Activated CD8-positive, alpha-beta memory T cell treated with anti-CD3 and anti-CD28 coated beads, Interleukin-2, amount 10 ng/mL, durations not matched to agents 7 days and 5 days (primary cell): ENCODE measurements around the gene ACSM2A. TPM values are rescaled to one million over a fixed set of nuclear protein-coding genes. Genes with fewer than 3 reads are reported as not detected.
"Not testable (repeated sequence)": the region's sequence is repeated elsewhere in the genome, so short reads cannot be mapped to it uniquely, and the experiment has no call there.

Experiments
- ATAC-seq: fragments of 150-1000 bp; cut with Tn5 transposase; one replicate; pipeline ENCODE4 v1.10.0; 2021; ENCODE audit warnings: moderate library complexity
- CTCF ChIA-PET: fragments of 350-600 bp; sonication (Branson Sonifier 250); formaldehyde crosslinking; loops from one replicate; lab custom pipeline; 2021; ENCODE audit warnings: antibody characterized with exemption; lab: Charles Lee
- DNase-seq: peaks from one replicate; pipeline ENCODE4 v3.0.0-alpha.2; 2020
- H3K27ac Mint-ChIP-seq: one replicate; pipeline ENCODE4 v1.8.0; 2021; ENCODE audit warnings: mild to moderate bottlenecking, mixed read lengths
- H3K27me3 Mint-ChIP-seq: one replicate; pipeline ENCODE4 v1.8.0; 2021; ENCODE audit warnings: mixed read lengths
- H3K36me3 Mint-ChIP-seq: one replicate; pipeline ENCODE4 v1.8.0; 2021; ENCODE audit warnings: mild to moderate bottlenecking, mixed read lengths
- H3K4me1 Mint-ChIP-seq: one replicate; pipeline ENCODE4 v1.8.0; 2021; ENCODE audit warnings: mixed read lengths
- H3K4me3 Mint-ChIP-seq: one replicate; pipeline ENCODE4 v1.8.0; 2021; ENCODE audit warnings: mild to moderate bottlenecking, moderate library complexity, mixed read lengths
- H3K9me3 Mint-ChIP-seq: one replicate; pipeline ENCODE4 v1.8.0; 2022; ENCODE audit warnings: low read depth, mixed read lengths
- total RNA-seq, 2 experiments: library from RNA; stranded (reverse); gene quantifications; one replicate each; pipeline ENCODE4 v1.2.3, GENCODE V29; 2021

The ACSM2A gene
- total RNA-seq, 2 experiments from 2014 or later = 0.26 TPM; not detected in 1

GRCh38 chr16:20430480-20430879 is 20.8 kb upstream of the ACSM2A start:
- H3K4me1 Mint-ChIP-seq, H3K4me3 Mint-ChIP-seq, H3K27ac Mint-ChIP-seq, ATAC-seq, H3K27me3 Mint-ChIP-seq, DNase-seq, H3K36me3 Mint-ChIP-seq, CTCF ChIA-PET, H3K9me3 Mint-ChIP-seq: not testable (repeated sequence)

GRCh38 chr16:20430948-20431347 is 20.4 kb upstream of the ACSM2A start:
- H3K36me3 Mint-ChIP-seq = no peaks in the 10 kb centered on the region
- peaks cover 2% of the 10 kb centered on the region for H3K27me3 Mint-ChIP-seq
- no peaks in the 10 kb centered on the region for H3K9me3 Mint-ChIP-seq
- H3K4me3 Mint-ChIP-seq = no peak overlapping the region
- no peaks in the 10 kb centered on the region for H3K4me1 Mint-ChIP-seq
- CTCF ChIA-PET = no interaction called here
- DNase-seq (no peak), ATAC-seq (no peak)
- no peak overlapping the region for H3K27ac Mint-ChIP-seq

- not testable (repeated sequence) for H3K4me3 Mint-ChIP-seq
Observed at GRCh38 chr16:20438950-20439349, 12.4 kb upstream of the ACSM2A start.

GRCh38 chr16:20439820-20440231 is 11.5 kb upstream of the ACSM2A start:
- H3K27ac Mint-ChIP-seq, H3K4me3 Mint-ChIP-seq, H3K36me3 Mint-ChIP-seq, H3K9me3 Mint-ChIP-seq, H3K27me3 Mint-ChIP-seq, CTCF ChIA-PET, H3K4me1 Mint-ChIP-seq, DNase-seq, ATAC-seq: not testable (repeated sequence)

More at GRCh38 chr16:20438950-20439349, 12.4 kb upstream of the ACSM2A start:
- H3K4me1 Mint-ChIP-seq, H3K27me3 Mint-ChIP-seq, CTCF ChIA-PET, H3K9me3 Mint-ChIP-seq, H3K27ac Mint-ChIP-seq, H3K36me3 Mint-ChIP-seq, DNase-seq, ATAC-seq: not testable (repeated sequence)

- not testable (repeated sequence) for ATAC-seq
Observed at GRCh38 chr16:20440731-20441130, 10.6 kb upstream of the ACSM2A start.

GRCh38 chr16:20441191-20441590 is 10.1 kb upstream of the ACSM2A start:
- no peak overlapping the region for H3K4me3 Mint-ChIP-seq
- CTCF ChIA-PET = no interaction called here
- no peak for DNase-seq
- no peaks in the 10 kb centered on the region for H3K36me3 Mint-ChIP-seq
- H3K27ac Mint-ChIP-seq = no peak overlapping the region
- H3K27me3 Mint-ChIP-seq = peaks cover 2% of the 10 kb centered on the region
- H3K4me1 Mint-ChIP-seq = no peaks in the 10 kb centered on the region
- no peaks in the 10 kb centered on the region for H3K9me3 Mint-ChIP-seq
- no peak for ATAC-seq

More at GRCh38 chr16:20440731-20441130, 10.6 kb upstream of the ACSM2A start:
- H3K27me3 Mint-ChIP-seq, H3K4me3 Mint-ChIP-seq, CTCF ChIA-PET, H3K9me3 Mint-ChIP-seq, H3K27ac Mint-ChIP-seq, DNase-seq, H3K36me3 Mint-ChIP-seq, H3K4me1 Mint-ChIP-seq: not testable (repeated sequence)

- H3K4me3 Mint-ChIP-seq, H3K27ac Mint-ChIP-seq, ATAC-seq, H3K36me3 Mint-ChIP-seq, H3K4me1 Mint-ChIP-seq, H3K27me3 Mint-ChIP-seq, CTCF ChIA-PET, DNase-seq, H3K9me3 Mint-ChIP-seq: not testable (repeated sequence)
Observed at GRCh38 chr16:20441859-20442258, 9.5 kb upstream of the ACSM2A start.

- ATAC-seq, CTCF ChIA-PET, DNase-seq, H3K9me3 Mint-ChIP-seq, H3K4me3 Mint-ChIP-seq, H3K27ac Mint-ChIP-seq, H3K4me1 Mint-ChIP-seq, H3K36me3 Mint-ChIP-seq, H3K27me3 Mint-ChIP-seq: not testable (repeated sequence)
Observed at GRCh38 chr16:20446652-20447393, 4.5 kb upstream of the ACSM2A start.

GRCh38 chr16:20453633-20454032 is 2.3 kb downstream of the ACSM2A start:
- H3K27me3 Mint-ChIP-seq, H3K4me1 Mint-ChIP-seq, H3K4me3 Mint-ChIP-seq, H3K36me3 Mint-ChIP-seq, ATAC-seq, DNase-seq, CTCF ChIA-PET, H3K27ac Mint-ChIP-seq, H3K9me3 Mint-ChIP-seq: not testable (repeated sequence)

- H3K27me3 Mint-ChIP-seq, H3K36me3 Mint-ChIP-seq, H3K27ac Mint-ChIP-seq, H3K9me3 Mint-ChIP-seq, H3K4me3 Mint-ChIP-seq, H3K4me1 Mint-ChIP-seq, CTCF ChIA-PET, DNase-seq, ATAC-seq: not testable (repeated sequence)
Observed at GRCh38 chr16:20459227-20459626, 7.9 kb downstream of the ACSM2A start.

GRCh38 chr16:20460313-20460712 is 9.0 kb downstream of the ACSM2A start:
- H3K27ac Mint-ChIP-seq, H3K4me1 Mint-ChIP-seq, H3K36me3 Mint-ChIP-seq, ATAC-seq, H3K9me3 Mint-ChIP-seq, DNase-seq, CTCF ChIA-PET, H3K4me3 Mint-ChIP-seq, H3K27me3 Mint-ChIP-seq: not testable (repeated sequence)

- DNase-seq, CTCF ChIA-PET, H3K36me3 Mint-ChIP-seq, H3K4me3 Mint-ChIP-seq, ATAC-seq, H3K4me1 Mint-ChIP-seq, H3K27ac Mint-ChIP-seq, H3K9me3 Mint-ChIP-seq, H3K27me3 Mint-ChIP-seq: not testable (repeated sequence)
Observed at GRCh38 chr16:20468954-20469353, 17.6 kb downstream of the ACSM2A start.

- H3K27me3 Mint-ChIP-seq, H3K36me3 Mint-ChIP-seq, CTCF ChIA-PET, H3K9me3 Mint-ChIP-seq, ATAC-seq, H3K4me3 Mint-ChIP-seq, DNase-seq, H3K4me1 Mint-ChIP-seq, H3K27ac Mint-ChIP-seq: not testable (repeated sequence)
Observed at GRCh38 chr16:20469930-20470329, 18.6 kb downstream of the ACSM2A start.

- ATAC-seq, DNase-seq: not testable (repeated sequence)
Observed at GRCh38 chr16:20470732-20471131, 19.4 kb downstream of the ACSM2A start.

More at GRCh38 chr16:20470732-20471131, 19.4 kb downstream of the ACSM2A start:
- H3K9me3 Mint-ChIP-seq, H3K27me3 Mint-ChIP-seq, H3K27ac Mint-ChIP-seq, H3K36me3 Mint-ChIP-seq, CTCF ChIA-PET, H3K4me1 Mint-ChIP-seq, H3K4me3 Mint-ChIP-seq: not testable (repeated sequence)
